Caki2 (cell line): ENCODE data around the gene S1PR4. TPM values are rescaled to one million over a fixed set of nuclear protein-coding genes. Genes with fewer than 3 reads are reported as not detected.
"Not testable (repeated sequence)": the region's sequence is repeated elsewhere in the genome, so short reads cannot be mapped to it uniquely, and the experiment has no call there.

ENCODE experiments used
- DNase-seq: peaks from one replicate; pipeline ENCODE4 v3.0.0-alpha.2; 2015; ENCODE audit warnings: low read depth
- in situ Hi-C: cut with HindIII; loops from 2 replicates; pipeline ENCODE4 v1.10.0; 2016; ENCODE audit warnings: low sequenced_read_pairs, low pct_unique_long_range_greater_than_20kb, mixed read lengths
- total RNA-seq: library from RNA; depleted of rRNA; stranded (reverse); fragments of >200 nt; shearing (Covaris generic); gene quantifications from 2 replicates; pipeline ENCODE4 v1.2.3, GENCODE V29; 2014; ENCODE audit warnings: low replicate concordance

The S1PR4 gene
- total RNA-seq, 1 experiment from 2014 or later = not detected

- in situ Hi-C loops, DNase-seq: not testable (repeated sequence)
Observed at GRCh38 chr19:3172673-3173000, 5.9 kb upstream of the S1PR4 start.

DNA sequence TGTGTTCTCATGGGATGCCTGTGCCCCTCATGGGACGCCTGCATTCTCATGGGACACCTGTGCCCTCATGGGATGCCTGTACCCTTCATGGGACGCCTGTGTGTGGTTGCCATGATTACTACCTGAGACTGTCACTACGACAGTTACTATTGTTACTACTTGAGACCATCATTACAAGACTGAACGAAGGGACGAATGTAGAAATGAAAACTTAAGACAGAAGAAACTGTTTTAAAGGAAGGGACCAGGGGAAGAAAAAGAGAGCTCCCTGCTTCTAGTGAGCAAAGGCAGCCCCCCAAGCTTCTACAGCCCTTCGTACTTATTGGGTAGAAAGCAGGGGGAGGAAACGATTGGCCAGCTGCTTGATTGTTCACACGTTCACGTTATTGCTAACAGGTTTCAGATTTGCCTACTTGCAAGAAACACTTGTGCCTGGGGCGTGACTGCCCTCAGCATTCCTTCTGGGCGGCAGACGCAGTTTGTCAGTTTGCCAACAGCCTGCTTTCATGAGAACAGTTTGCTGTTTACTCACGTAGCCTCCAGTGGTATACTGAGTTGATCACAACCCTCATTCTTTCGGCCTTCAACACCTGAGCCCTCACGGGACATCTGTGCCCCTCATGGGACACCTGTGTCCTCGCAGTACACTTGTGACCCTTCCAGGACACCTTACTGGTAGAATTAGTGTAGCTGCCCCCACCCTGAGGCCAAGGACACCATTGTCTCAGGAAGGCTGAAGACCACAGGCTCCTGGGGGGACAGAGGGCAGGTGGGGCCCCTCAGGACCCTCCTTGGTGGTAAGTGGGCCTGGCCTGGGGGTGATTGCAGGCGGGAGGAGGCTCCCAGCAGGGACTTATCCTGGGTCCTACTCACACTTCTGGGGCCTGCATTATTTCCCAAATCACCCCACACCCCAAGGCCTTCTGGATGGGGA is 2.5 kb upstream of the S1PR4 start:
- DNase-seq = peak; percentile 69
- in situ Hi-C loops = no loop called here

- peak; percentile 73 for DNase-seq
- in situ Hi-C loops = no loop called here
Observed at GRCh38 chr19:3176715-3177501, 1.7 kb upstream of the S1PR4 start.

GRCh38 chr19:3178973-3179738 is 587 bp downstream of the S1PR4 start:
- in situ Hi-C loops = no loop called here
- no peak for DNase-seq

- DNase-seq = no peak
- in situ Hi-C loops = no loop called here
Observed at GRCh38 chr19:3179739-3180293, 1.2 kb downstream of the S1PR4 start.

- in situ Hi-C loops = no loop called here
- DNase-seq = no peak
Observed at GRCh38 chr19:3183721-3184641, 5.4 kb downstream of the S1PR4 start.

DNA sequence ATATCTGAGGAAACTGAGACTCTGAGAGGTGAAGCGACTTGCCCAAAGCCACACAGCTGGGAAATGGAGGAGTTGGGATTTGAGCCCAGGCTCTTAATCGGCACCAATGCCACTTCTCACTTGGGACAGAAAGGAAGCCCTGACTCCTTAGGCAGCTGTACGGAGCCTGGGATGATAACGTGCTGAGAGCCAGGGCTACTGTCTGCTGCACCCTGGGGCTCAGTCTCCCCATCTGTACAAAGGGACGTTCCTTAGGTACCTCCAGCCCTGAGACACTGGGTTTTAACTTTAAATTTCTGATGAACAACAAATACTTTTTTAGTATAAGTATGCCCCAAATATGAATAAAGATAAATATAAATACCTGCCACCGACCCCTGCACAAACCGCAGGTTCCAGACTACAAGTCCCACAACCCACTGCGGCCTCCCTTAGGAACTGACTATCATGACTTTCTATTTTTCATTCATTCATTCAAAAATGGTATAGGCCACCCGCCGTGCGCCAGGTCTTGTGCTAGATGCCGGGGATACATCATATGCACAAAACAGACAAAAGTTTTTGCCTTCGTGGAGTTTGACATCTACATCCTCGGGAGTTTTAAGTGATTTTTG is 6.4 kb downstream of the S1PR4 start:
- in situ Hi-C loops = no loop called here
- DNase-seq = peak; percentile 76

GRCh38 chr19:3185461-3186159 is 7.0 kb downstream of the S1PR4 start, which contains the start of gene NCLN:
Gene NCLN, plus strand, starts transcription at chr19:3185930. Its CDS starts 101 bp downstream, at chr19:3186031.
- in situ Hi-C loops = no loop called here
- peak; percentile 91 for DNase-seq

DNA sequence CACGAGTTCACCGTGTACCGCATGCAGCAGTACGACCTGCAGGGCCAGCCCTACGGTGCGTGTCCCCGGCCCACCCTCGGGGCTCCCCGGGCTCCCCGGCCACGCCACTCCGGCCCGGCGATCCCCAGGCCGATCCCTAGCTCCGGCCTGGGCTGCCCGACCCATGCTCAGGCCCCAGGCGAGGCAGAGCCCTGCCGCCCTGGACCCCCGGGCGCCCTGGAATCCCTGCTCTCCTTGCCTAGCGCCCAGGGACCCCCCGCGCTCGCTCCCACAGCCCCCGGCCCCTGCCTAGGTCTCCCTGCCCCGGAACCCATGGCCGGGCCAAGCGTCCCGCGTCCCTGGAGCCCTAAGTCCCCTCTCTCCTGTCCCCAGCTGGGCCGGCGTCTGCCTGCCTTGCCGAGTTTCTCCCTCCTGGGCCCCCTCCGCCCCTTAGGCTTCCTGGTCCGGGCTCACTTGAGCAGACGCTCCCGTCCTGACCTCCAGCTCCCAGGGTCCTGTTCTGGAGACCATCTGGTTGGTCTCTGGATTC is 7.7 kb downstream of the S1PR4 start:
- no peak for DNase-seq
- in situ Hi-C loops = no loop called here

GRCh38 chr19:3186891-3187661 is 8.5 kb downstream of the S1PR4 start:
- in situ Hi-C loops = no loop called here
- DNase-seq = no peak

DNA sequence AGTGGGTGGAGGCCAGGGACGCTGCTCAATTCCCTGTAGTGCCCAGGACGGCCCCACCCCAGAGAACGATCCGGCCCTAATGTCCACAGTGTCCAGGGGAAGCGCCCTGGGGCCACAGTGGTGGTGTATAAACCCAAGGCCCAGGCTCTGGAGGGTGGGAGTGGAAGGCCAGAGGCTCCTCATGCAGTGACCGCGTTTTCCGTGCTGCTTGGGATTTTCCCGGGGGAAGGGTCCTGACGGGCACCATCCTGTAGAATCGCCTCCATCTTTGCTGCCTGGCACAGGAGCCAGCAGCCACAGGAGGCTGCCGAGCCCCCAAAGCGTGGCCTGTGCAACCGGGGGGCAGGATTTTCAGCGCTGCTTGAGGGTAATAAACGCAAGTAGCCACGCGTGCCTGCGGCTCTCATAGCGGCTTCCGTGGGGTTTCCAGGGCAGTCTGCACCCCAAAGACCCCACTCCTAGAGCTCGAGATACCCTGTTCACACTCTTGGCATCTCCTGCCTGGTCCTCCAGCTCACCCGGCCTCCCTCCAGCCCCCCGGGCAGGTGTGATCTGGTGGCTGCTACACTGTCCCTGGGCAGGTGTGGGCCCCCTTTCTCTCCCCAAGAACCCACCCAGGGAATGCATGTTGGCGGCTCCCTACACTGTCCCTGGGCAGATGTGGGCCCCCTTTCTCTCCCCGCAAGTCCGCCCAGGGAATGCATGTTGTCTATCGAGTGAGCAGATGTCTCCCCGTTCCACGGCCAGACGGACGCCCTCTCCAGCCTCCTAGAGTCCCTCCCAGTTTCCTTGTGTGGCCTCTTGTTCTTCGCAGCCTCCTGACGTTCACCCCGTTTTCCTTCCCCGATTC is 9.3 kb downstream of the S1PR4 start:
- no peak for DNase-seq
- in situ Hi-C loops = no loop called here

DNA sequence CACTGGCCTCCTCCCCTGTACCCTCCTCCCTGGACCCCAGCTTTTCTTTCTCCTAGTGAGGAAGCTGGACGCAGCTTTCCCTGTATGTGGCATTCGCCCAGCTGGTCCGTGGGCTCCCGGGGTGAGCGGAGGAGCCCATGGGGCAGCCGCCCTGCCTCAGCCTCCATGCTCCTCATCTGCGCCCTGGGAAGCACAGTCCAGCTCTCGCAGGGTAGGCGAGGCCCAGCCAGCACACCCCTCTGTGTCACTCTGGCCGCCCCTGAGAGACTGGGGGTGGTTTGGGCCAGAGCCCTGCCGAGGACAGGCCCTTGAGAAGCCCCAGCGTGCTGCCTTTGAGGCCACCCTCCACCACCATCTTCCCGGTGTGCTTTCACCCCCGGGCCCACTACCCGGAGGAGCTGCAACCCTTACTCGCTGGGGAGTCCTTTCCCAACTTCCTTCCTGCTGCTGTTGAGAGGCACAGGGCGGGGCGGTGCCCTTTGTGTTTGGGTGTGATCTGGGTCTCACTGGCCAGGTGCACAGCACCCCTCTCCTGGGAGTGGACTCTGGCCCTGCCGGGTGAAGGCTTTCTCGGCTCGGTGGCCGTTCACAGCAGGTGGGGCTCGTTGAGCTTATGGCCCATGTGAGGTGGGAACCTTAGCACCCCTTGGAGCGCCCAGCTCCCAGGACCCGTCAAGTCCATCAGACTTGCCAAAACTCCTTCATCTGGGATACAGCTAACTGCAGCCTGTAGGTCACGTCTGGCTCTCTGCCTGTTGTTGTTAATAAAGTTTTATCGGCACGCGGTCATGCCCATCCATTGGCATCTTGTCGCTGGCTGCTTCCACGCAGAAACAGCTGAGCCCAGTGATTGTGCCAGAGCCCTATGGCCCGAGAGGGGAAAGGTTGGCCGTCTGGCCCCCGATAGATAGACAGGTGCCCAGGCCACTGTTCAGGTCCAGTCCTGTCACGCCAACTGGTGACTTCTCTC is 10.3 kb downstream of the S1PR4 start:
- in situ Hi-C loops = no loop called here
- DNase-seq = no peak

GRCh38 chr19:3189702-3190469 is 11.3 kb downstream of the S1PR4 start:
- DNase-seq = no peak
- in situ Hi-C loops = no loop called here
